ENCODE results near the gene NFKBIA.
"Not testable (repeated sequence)": the region's sequence is repeated elsewhere in the genome, so short reads cannot be mapped to it uniquely, and the experiment has no call there.

Gene NFKBIA

GRCh38 chr14:35404449-35405303, at the start of gene NFKBIA:
Gene NFKBIA, minus strand, starts transcription at chr14:35404749. Its CDS starts 105 bp downstream, at chr14:35404644.
- peak; percentile 94 to 97 for DNase-seq

GRCh38 chr14:35446450-35446849, 41.9 kb upstream of the NFKBIA start:
- DNase-seq = no peak

- DNase-seq = no peak
Measured at GRCh38 chr14:35444104-35444503, 39.6 kb upstream of the NFKBIA start.

GRCh38 chr14:35441160-35441559, 36.6 kb upstream of the NFKBIA start:
- DNase-seq = no peak

- DNase-seq = no peak
Measured at GRCh38 chr14:35438910-35439713, 34.6 kb upstream of the NFKBIA start.

GRCh38 chr14:35438492-35438891, 33.9 kb upstream of the NFKBIA start:
- not testable (repeated sequence) for DNase-seq

GRCh38 chr14:35435177-35435576, 30.6 kb upstream of the NFKBIA start:
- no peak for DNase-seq

- no peak for DNase-seq
Measured at GRCh38 chr14:35433826-35434225, 29.3 kb upstream of the NFKBIA start.

- no peak for DNase-seq
Measured at GRCh38 chr14:35430459-35431199, 26.1 kb upstream of the NFKBIA start.

GRCh38 chr14:35429951-35430350, 25.4 kb upstream of the NFKBIA start:
- no peak for DNase-seq

GRCh38 chr14:35425850-35426249, 21.3 kb upstream of the NFKBIA start:
- no peak for DNase-seq

GRCh38 chr14:35423621-35424020, 19.1 kb upstream of the NFKBIA start:
- DNase-seq = no peak

- no peak for DNase-seq
Measured at GRCh38 chr14:35420036-35420811, 15.7 kb upstream of the NFKBIA start.

GRCh38 chr14:35419429-35419841, 14.9 kb upstream of the NFKBIA start:
- no peak for DNase-seq

- no peak for DNase-seq
Measured at GRCh38 chr14:35418093-35418492, 13.5 kb upstream of the NFKBIA start.

- DNase-seq = peak; percentile 52 to 84
Measured at GRCh38 chr14:35416108-35416750, 11.7 kb upstream of the NFKBIA start.

GRCh38 chr14:35414365-35414764, 9.8 kb upstream of the NFKBIA start:
- DNase-seq = no peak

GRCh38 chr14:35412272-35413056, 7.9 kb upstream of the NFKBIA start:
- no peak for DNase-seq

- no peak for DNase-seq
Measured at GRCh38 chr14:35410858-35411257, 6.3 kb upstream of the NFKBIA start.

GRCh38 chr14:35409595-35409994, 5.0 kb upstream of the NFKBIA start:
- no peak for DNase-seq

- no peak for DNase-seq
Measured at GRCh38 chr14:35408026-35408425, 3.5 kb upstream of the NFKBIA start.

Data from stimulated activated CD4-positive, alpha-beta T cell treated with anti-CD3 and anti-CD28 coated beads, Interleukin-4, amount 100 ng/mL, for 4 hours (primary cell).